ENCODE data around the gene CENPB. TPM values are rescaled to one million over a fixed set of nuclear protein-coding genes. Genes with fewer than 3 reads are reported as not detected.

The CENPB gene
- total RNA-seq, 4 donors from 2014 or later = 38.8 to 81.4 (median 67.1) TPM

- 83 to 84% methylated on average over 3 to 4 of the region's 8 CpGs for WGBS, 2 donors
- no peaks in the 10 kb centered on the region for H3K9me3 ChIP-seq
- peak overlapping the region in 3 of 4 donors; percentile 49 to 96 (median 93) for H3K27ac ChIP-seq
- H3K27me3 ChIP-seq = no peaks in the 10 kb centered on the region
- no peak overlapping the region for H3K4me3 ChIP-seq
- TF ChIP-seq CTCF (IDR thresholded peaks at IDR 0.05) = no peak
- TF ChIP-seq POLR2A (IDR thresholded peaks at IDR 0.05) = no peak
- no peak for DNase-seq
- H3K4me1 ChIP-seq = peaks cover 18 to 75% (median 43%) of the 10 kb centered on the region in 3 donors
- intact Hi-C loops (cut with DNase I) = no loop called here
- peaks cover 0 to 1% (median 0%) of the 10 kb centered on the region in 3 donors for H3K36me3 ChIP-seq
Observed at GRCh38 chr20:3763671-3764601, 22.6 kb downstream of the CENPB start.

- intact Hi-C loops (cut with DNase I) = no loop called here
- H3K4me1 ChIP-seq = peaks cover 0 to 50% (median 25%) of the 10 kb centered on the region in 3 donors
- no peaks in the 10 kb centered on the region for H3K9me3 ChIP-seq
- H3K27me3 ChIP-seq = no peaks in the 10 kb centered on the region
- WGBS, 2 donors = 59 to 69% methylated on average over 5 to 8 of the region's 10 CpGs
- H3K27ac ChIP-seq = peak overlapping the region in 3 of 4 donors; percentile 32 to 59 (median 56)
- no peak overlapping the region for H3K4me3 ChIP-seq
- DNase-seq = no peak
- peaks cover 0 to 23% (median 3%) of the 10 kb centered on the region in 3 donors for H3K36me3 ChIP-seq
- TF ChIP-seq CTCF (IDR thresholded peaks at IDR 0.05) = no peak
- TF ChIP-seq POLR2A (IDR thresholded peaks at IDR 0.05) = no peak
Observed at GRCh38 chr20:3760655-3761348, 25.7 kb downstream of the CENPB start.

- Histone ChIP-seq H3K27me3 (no peaks in the 10 kb centered on the region), H3K27ac (peak overlapping the region in 3 of 4 donors; percentile 45 to 59 (median 56)), H3K4me3 (no peak overlapping the region), H3K9me3 (no peaks in the 10 kb centered on the region), H3K36me3 (peaks cover 0 to 32% (median 3%) of the 10 kb centered on the region in 3 donors), H3K4me1 (peaks cover 0 to 41% (median 16%) of the 10 kb centered on the region in 3 donors)
- 96 to 98% methylated on average over 4 to 6 of the region's 11 CpGs for WGBS, 2 donors
- intact Hi-C loops (cut with DNase I) = no loop called here
- TF ChIP-seq POLR2A (IDR thresholded peaks at IDR 0.05) = no peak
- no peak for TF ChIP-seq CTCF (IDR thresholded peaks at IDR 0.05)
- DNase-seq = no peak
Observed at GRCh38 chr20:3759884-3760283, 26.7 kb downstream of the CENPB start.

GRCh38 chr20:3759316-3759823, 27.2 kb downstream of the CENPB start:
- Histone ChIP-seq H3K27ac (peak overlapping the region in 3 of 4 donors; percentile 45 to 64 (median 56)), H3K36me3 (peaks cover 0 to 35% (median 3%) of the 10 kb centered on the region in 3 donors), H3K27me3 (no peaks in the 10 kb centered on the region), H3K9me3 (no peaks in the 10 kb centered on the region), H3K4me3 (no peak overlapping the region), H3K4me1 (peaks cover 0 to 36% (median 11%) of the 10 kb centered on the region in 3 donors)
- no peak for DNase-seq
- TF ChIP-seq POLR2A (IDR thresholded peaks at IDR 0.05) = no peak
- no peak for TF ChIP-seq CTCF (IDR thresholded peaks at IDR 0.05)
- 83% methylated on average over 8 of the region's 11 CpGs; no CpG with 5 or more reads in 1 of the 2 donors for WGBS, 2 donors
- intact Hi-C loops (cut with DNase I) = no loop called here

Measured in esophagus squamous epithelium (tissue), 5 donors.